RWPE2 (cell line): ENCODE results near the gene ADAM12.

Experiments used
- ATAC-seq: fragments of 200-7000 bp; cut with Tn5 transposase; 3 replicates; pipeline ENCODE4 v1.9.1; 2021; ENCODE audit warnings: low read depth
- DNase-seq: peaks from one replicate; pipeline ENCODE4 v3.0.0-alpha.2; 2020; ENCODE audit warnings: low spot score
- H3K27ac ChIP-seq: fragments of 450-650 bp; 2 replicates; pipeline ENCODE4 v1.5.1; 2017; ENCODE audit warnings: mild to moderate bottlenecking; ENCODE audit not compliant: poor library complexity, severe bottlenecking
- H3K27me3 ChIP-seq: fragments of 250-450 bp; sonication (Bioruptor Pico); 2 replicates; pipeline ENCODE4 v1.5.1; 2021; ENCODE audit warnings: mild to moderate bottlenecking, moderate library complexity; ENCODE audit not compliant: insufficient read depth, poor library complexity, severe bottlenecking
- H3K36me3 ChIP-seq: fragments of 250-450 bp; sonication (Bioruptor Pico); 2 replicates; pipeline ENCODE4 v1.5.1; 2020; ENCODE audit warnings: low read depth, mild to moderate bottlenecking, moderate library complexity
- H3K4me1 ChIP-seq: fragments of 250-450 bp; sonication (Bioruptor Pico); 2 replicates; pipeline ENCODE4 v1.5.1; 2021; ENCODE audit warnings: mild to moderate bottlenecking, moderate library complexity; ENCODE audit not compliant: insufficient read depth, poor library complexity, severe bottlenecking
- H3K4me3 ChIP-seq: fragments of 250-450 bp; sonication (Bioruptor Pico); 2 replicates; pipeline ENCODE4 v1.5.1; 2021; ENCODE audit warnings: mild to moderate bottlenecking, moderate library complexity; ENCODE audit not compliant: severe bottlenecking
- H3K9me3 ChIP-seq: fragments of 250-450 bp; sonication (Bioruptor Pico); 2 replicates; pipeline ENCODE4 v1.5.1; 2021; ENCODE audit warnings: mild to moderate bottlenecking, moderate library complexity; ENCODE audit not compliant: severe bottlenecking
- CTCF ChIP-seq: fragments of 450-650 bp; IDR thresholded peaks from one replicate; pipeline ENCODE4 v1.5.1; 2017; ENCODE audit warnings: mild to moderate bottlenecking, moderate library complexity; ENCODE audit not compliant: poor library complexity, severe bottlenecking

Gene ADAM12

GRCh38 chr10:126001576-126001975, 386.7 kb downstream of the ADAM12 start:
- Histone ChIP-seq H3K27me3 (no peaks in the 10 kb centered on the region), H3K27ac (no peak overlapping the region), H3K4me3 (no peak overlapping the region), H3K4me1 (no peaks in the 10 kb centered on the region), H3K36me3 (no peaks in the 10 kb centered on the region), H3K9me3 (no peaks in the 10 kb centered on the region)
- TF ChIP-seq CTCF: no peak
- ATAC-seq (no peak), DNase-seq (no peak)

GRCh38 chr10:125999694-126000093, 388.6 kb downstream of the ADAM12 start:
- Histone ChIP-seq H3K36me3 (no peaks in the 10 kb centered on the region), H3K27me3 (no peaks in the 10 kb centered on the region), H3K9me3 (no peaks in the 10 kb centered on the region), H3K4me1 (no peaks in the 10 kb centered on the region), H3K4me3 (no peak overlapping the region), H3K27ac (no peak overlapping the region)
- TF ChIP-seq CTCF: no peak
- no peak for ATAC-seq
- DNase-seq: no peak

- H3K4me3 ChIP-seq: no peak overlapping the region
- H3K27me3 ChIP-seq: no peaks in the 10 kb centered on the region
- no peak overlapping the region for H3K27ac ChIP-seq
- no peaks in the 10 kb centered on the region for H3K9me3 ChIP-seq
- no peak for DNase-seq
- no peak for ATAC-seq
- no peak for TF ChIP-seq CTCF
- no peaks in the 10 kb centered on the region for H3K4me1 ChIP-seq
- no peaks in the 10 kb centered on the region for H3K36me3 ChIP-seq
Observed at GRCh38 chr10:125997586-125997985, 390.7 kb downstream of the ADAM12 start.

GRCh38 chr10:125995726-125996304, 392.5 kb downstream of the ADAM12 start:
- no peak for ATAC-seq

More at GRCh38 chr10:125995726-125996304, 392.5 kb downstream of the ADAM12 start:
- DNase-seq: no peak
- H3K4me1 ChIP-seq: no peaks in the 10 kb centered on the region
- TF ChIP-seq CTCF: no peak
- no peak overlapping the region for H3K4me3 ChIP-seq
- H3K9me3 ChIP-seq: no peaks in the 10 kb centered on the region
- H3K27me3 ChIP-seq: no peaks in the 10 kb centered on the region
- no peak overlapping the region for H3K27ac ChIP-seq
- no peaks in the 10 kb centered on the region for H3K36me3 ChIP-seq
